ENCODE results near the gene UST.

Gene UST

GRCh38 chr6:149094156-149094555, 347.3 kb downstream of the UST start:
- no peak overlapping the region for H3K9ac ChIP-seq
- peaks cover 2% of the 10 kb centered on the region for H3K4me1 ChIP-seq
- H3K27ac ChIP-seq, result no peak overlapping the region
- no peaks in the 10 kb centered on the region for H3K36me3 ChIP-seq (ENCODE audit: control insufficient read depth, insufficient read depth, low read length)
- no peak overlapping the region for H2AFZ ChIP-seq
- no peak overlapping the region for H3K4me3 ChIP-seq (ENCODE audit: low read depth, low read length)
- no peak for TF ChIP-seq CTCF (IDR thresholded peaks at IDR 0.05)
- no peaks in the 10 kb centered on the region for H3K79me2 ChIP-seq
- H3K27me3 ChIP-seq (ENCODE audit: control insufficient read depth, insufficient read depth, low read length), result no peaks in the 10 kb centered on the region
- H3K4me2 ChIP-seq (ENCODE audit: low read length), result no peak overlapping the region
- H3K9me3 ChIP-seq (ENCODE audit: control insufficient read depth, low read length), result no peaks in the 10 kb centered on the region

- H3K4me1 ChIP-seq, result peaks cover 2% of the 10 kb centered on the region
- H3K79me2 ChIP-seq, result no peaks in the 10 kb centered on the region
- no peak overlapping the region for H3K4me3 ChIP-seq (ENCODE audit: low read depth, low read length)
- no peak overlapping the region for H3K27ac ChIP-seq
- no peak overlapping the region for H3K4me2 ChIP-seq (ENCODE audit: low read length)
- no peaks in the 10 kb centered on the region for H3K27me3 ChIP-seq (ENCODE audit: control insufficient read depth, insufficient read depth, low read length)
- H3K36me3 ChIP-seq (ENCODE audit: control insufficient read depth, insufficient read depth, low read length), result no peaks in the 10 kb centered on the region
- no peak overlapping the region for H3K9ac ChIP-seq
- no peaks in the 10 kb centered on the region for H3K9me3 ChIP-seq (ENCODE audit: control insufficient read depth, low read length)
- H2AFZ ChIP-seq, result no peak overlapping the region
- no peak for TF ChIP-seq CTCF (IDR thresholded peaks at IDR 0.05)
Measured at GRCh38 chr6:149094934-149095351, 348.1 kb downstream of the UST start.

GRCh38 chr6:149095842-149096241, 349.0 kb downstream of the UST start:
- Histone ChIP-seq H3K4me1 (peaks cover 2% of the 10 kb centered on the region), H3K9me3 (ENCODE audit: control insufficient read depth, low read length) (no peaks in the 10 kb centered on the region), H3K27ac (no peak overlapping the region), H3K27me3 (ENCODE audit: control insufficient read depth, insufficient read depth, low read length) (no peaks in the 10 kb centered on the region), H3K4me3 (ENCODE audit: low read depth, low read length) (no peak overlapping the region), H3K79me2 (no peaks in the 10 kb centered on the region), H3K4me2 (ENCODE audit: low read length) (no peak overlapping the region), H2AFZ (no peak overlapping the region), H3K9ac (no peak overlapping the region), H3K36me3 (ENCODE audit: control insufficient read depth, insufficient read depth, low read length) (no peaks in the 10 kb centered on the region)
- TF ChIP-seq CTCF (IDR thresholded peaks at IDR 0.05), result no peak

GRCh38 chr6:149097794-149098193, 351.0 kb downstream of the UST start:
- Histone ChIP-seq H3K9ac (no peak overlapping the region), H3K27me3 (ENCODE audit: control insufficient read depth, insufficient read depth, low read length) (no peaks in the 10 kb centered on the region), H2AFZ (no peak overlapping the region), H3K4me3 (ENCODE audit: low read depth, low read length) (no peak overlapping the region), H3K79me2 (no peaks in the 10 kb centered on the region), H3K4me2 (ENCODE audit: low read length) (no peak overlapping the region), H3K9me3 (ENCODE audit: control insufficient read depth, low read length) (no peaks in the 10 kb centered on the region), H3K27ac (no peak overlapping the region), H3K36me3 (ENCODE audit: control insufficient read depth, insufficient read depth, low read length) (no peaks in the 10 kb centered on the region), H3K4me1 (peaks cover 2% of the 10 kb centered on the region)
- no peak for TF ChIP-seq CTCF (IDR thresholded peaks at IDR 0.05)

GRCh38 chr6:149098700-149099276, 352.0 kb downstream of the UST start:
- Histone ChIP-seq H3K4me1 (peaks cover 2% of the 10 kb centered on the region), H3K9ac (no peak overlapping the region)

More at GRCh38 chr6:149098700-149099276, 352.0 kb downstream of the UST start:
- H3K79me2 ChIP-seq, result no peaks in the 10 kb centered on the region
- H3K27me3 ChIP-seq (ENCODE audit: control insufficient read depth, insufficient read depth, low read length), result no peaks in the 10 kb centered on the region
- no peak overlapping the region for H3K27ac ChIP-seq
- H3K9me3 ChIP-seq (ENCODE audit: control insufficient read depth, low read length), result no peaks in the 10 kb centered on the region
- no peak overlapping the region for H3K4me2 ChIP-seq (ENCODE audit: low read length)
- H3K4me3 ChIP-seq (ENCODE audit: low read depth, low read length), result no peak overlapping the region
- H3K36me3 ChIP-seq (ENCODE audit: control insufficient read depth, insufficient read depth, low read length), result no peaks in the 10 kb centered on the region
- no peak overlapping the region for H2AFZ ChIP-seq
- TF ChIP-seq CTCF (IDR thresholded peaks at IDR 0.05), result no peak

All from parathyroid adenoma (tissue), 2 donors.